Stimulated activated CD8-positive, alpha-beta memory T cell treated with anti-CD3 and anti-CD28 coated beads, Interleukin-15, amount 100 ng/mL, for 4 hours (primary cell): Measurements from ENCODE around the gene NTF4.
A peak's percentile ranks its signal among the peaks of the same experiment; 100 is the strongest.
"Not testable (repeated sequence)": the region's sequence is repeated elsewhere in the genome, so short reads cannot be mapped to it uniquely, and the experiment has no call there.

Experiments used
- DNase-seq, 2 donors: peaks; one replicate each; pipeline ENCODE4 v3.0.0-alpha.2; 2020; ENCODE audit warnings: low read depth in 2 of 2

NTF4 gene

GRCh38 chr19:49091391-49092038, 26.9 kb upstream of the NTF4 start:
- DNase-seq = no peak

- no peak for DNase-seq
These were observed 21.7 kb upstream of the NTF4 start for GRCh38 chr19:49086296-49086695.

- DNase-seq = no peak
These were observed 21.2 kb upstream of the NTF4 start for GRCh38 chr19:49085868-49086232.

GRCh38 chr19:49085020-49085867, 20.6 kb upstream of the NTF4 start, which contains the start of gene SNRNP70:
TSS of gene SNRNP70 (plus strand) at chr19:49085451. CDS start at chr19:49086415, 964 bp downstream.
- peak; percentile 97 to 99 for DNase-seq

- DNase-seq = no peak
These were observed 19.8 kb upstream of the NTF4 start for GRCh38 chr19:49084206-49085019.

- no peak for DNase-seq
These were observed 16.7 kb upstream of the NTF4 start for GRCh38 chr19:49081273-49081672.

- no peak for DNase-seq
These were observed 15.8 kb upstream of the NTF4 start for GRCh38 chr19:49080392-49080791.

- DNase-seq = not testable (repeated sequence)
These were observed 10.3 kb upstream of the NTF4 start for GRCh38 chr19:49074869-49075268.

GRCh38 chr19:49073514-49074378, 9.1 kb upstream of the NTF4 start:
- no peak for DNase-seq

- DNase-seq = no peak
These were observed 7.4 kb upstream of the NTF4 start for GRCh38 chr19:49071860-49072547.

- no peak for DNase-seq
These were observed 5.8 kb upstream of the NTF4 start for GRCh38 chr19:49070416-49070815.

GRCh38 chr19:49069026-49069425, 4.4 kb upstream of the NTF4 start:
- DNase-seq = no peak

GRCh38 chr19:49067554-49067953, 2.9 kb upstream of the NTF4 start:
- DNase-seq = no peak

- DNase-seq = no peak
These were observed 1.4 kb upstream of the NTF4 start for GRCh38 chr19:49065905-49066512.

- no peak for DNase-seq
These were observed 489 bp downstream of the NTF4 start for GRCh38 chr19:49064029-49064629.

- DNase-seq = no peak
These were observed 3.2 kb downstream of the NTF4 start for GRCh38 chr19:49061445-49061844.

- DNase-seq = no peak
These were observed 3.6 kb downstream of the NTF4 start for GRCh38 chr19:49061000-49061399.

- no peak for DNase-seq
These were observed 5.6 kb downstream of the NTF4 start for GRCh38 chr19:49059053-49059452.

GRCh38 chr19:49058562-49058961, 6.1 kb downstream of the NTF4 start:
- DNase-seq = no peak
